NCI-H1930 (cell line): Measurements from ENCODE around the gene MRPL40.
A peak's percentile ranks its signal among the peaks of the same experiment; 100 is the strongest.
"Not testable (repeated sequence)": the region's sequence is repeated elsewhere in the genome, so short reads cannot be mapped to it uniquely, and the experiment has no call there.

ENCODE experiments used
- DNase-seq, 2 experiments: peaks; one replicate each; lab custom pipeline; 2025; lab: John Stamatoyannopoulos, UW

The MRPL40 gene

DNA sequence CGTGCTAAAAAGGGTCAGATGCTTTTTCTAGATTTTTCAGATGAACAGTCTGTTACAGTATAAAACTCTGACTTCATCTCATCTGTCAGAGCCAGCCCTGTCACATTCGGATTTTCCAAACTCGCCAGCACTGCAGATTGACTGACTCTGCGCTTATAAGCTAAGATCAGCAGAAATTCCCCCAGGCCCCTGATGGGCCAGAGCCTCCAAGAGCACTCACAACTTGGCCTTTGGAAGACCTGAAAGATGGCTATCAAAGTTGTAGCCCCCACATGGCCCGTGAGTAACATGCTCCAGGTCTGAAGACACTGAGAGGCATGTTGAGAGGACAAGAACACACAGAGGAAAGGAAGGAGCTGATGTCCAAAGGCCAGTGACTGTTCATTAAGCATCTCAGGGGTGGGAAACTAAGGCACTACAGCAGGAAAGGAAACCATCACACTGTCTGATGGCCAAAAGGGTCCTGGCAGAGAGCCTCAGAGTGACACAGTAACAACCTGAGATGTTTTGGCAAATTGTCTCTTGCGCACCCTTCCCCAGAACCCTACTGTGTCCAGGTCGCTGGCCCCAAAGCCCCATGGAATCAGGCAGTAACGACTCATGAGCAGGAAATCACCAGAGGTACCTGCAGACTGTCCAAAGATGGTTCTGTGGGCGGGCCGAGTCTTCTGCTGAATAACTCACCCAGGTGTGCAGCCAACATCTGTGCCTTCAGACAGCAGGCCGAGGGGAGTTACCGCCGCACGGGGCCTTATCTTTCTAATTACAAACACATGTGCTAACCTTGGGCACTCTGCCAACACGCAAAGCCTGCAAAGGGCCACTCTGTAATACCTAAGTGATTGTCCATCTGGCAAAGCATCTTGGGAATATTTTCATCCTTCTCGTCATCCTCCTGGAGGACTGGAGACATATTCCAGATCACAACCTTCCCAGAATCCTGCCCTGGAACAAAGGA lies 24.4 kb upstream of the MRPL40 start:
- no peak for DNase-seq

DNA sequence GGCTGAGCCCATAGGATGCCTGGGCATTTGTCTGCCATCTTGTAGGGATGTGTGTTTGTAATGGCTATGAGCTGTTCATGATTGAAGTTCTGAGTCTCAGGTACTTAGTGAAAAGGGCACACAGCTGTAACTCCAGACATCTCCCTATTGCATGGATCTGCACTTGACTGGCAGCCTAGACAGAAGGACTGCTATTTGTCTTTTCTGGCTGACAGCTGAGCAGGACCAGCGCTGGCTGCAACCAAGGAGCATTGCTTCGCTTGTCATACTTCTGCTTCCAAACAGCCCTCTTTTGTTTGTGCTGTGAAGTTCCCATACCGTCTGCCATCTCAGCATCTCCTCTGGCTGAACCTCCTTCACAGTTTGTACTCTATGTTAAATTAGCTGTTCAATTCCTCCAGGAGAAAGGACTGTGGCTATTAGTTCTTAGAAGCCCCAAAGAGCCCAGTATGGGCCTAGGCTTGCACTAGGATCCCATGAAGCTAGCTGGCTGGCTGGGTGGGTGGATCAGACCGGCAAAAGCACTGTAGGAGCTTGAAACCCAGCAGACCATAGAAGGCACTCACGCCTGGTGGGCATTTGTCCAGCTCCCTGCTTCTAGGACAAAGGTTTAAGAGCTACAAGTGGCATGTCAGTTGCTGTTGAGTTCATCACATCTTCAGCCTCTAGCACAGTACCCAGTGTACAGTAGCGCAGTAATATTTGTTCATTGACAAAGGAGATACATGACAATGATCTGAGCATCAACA lies 21.2 kb upstream of the MRPL40 start:
- DNase-seq: no peak

DNA sequence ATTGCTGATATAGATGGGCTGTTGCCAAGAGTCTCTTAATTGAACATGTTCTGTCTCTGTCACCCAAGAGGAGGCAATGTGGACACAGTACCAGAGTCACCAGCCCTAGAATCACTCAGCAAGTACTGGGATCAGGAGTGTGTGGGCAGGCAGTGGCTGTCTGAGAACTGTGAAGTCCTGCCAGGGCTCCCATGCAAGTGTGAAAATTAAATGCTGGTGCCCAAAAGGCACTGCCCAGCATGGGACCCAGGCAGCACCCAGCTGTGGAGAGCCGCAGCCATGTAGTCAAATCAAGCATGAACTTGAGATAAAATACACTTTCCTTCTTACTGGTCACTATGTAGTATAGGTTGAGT lies 20.7 kb upstream of the MRPL40 start:
- no peak for DNase-seq

DNA sequence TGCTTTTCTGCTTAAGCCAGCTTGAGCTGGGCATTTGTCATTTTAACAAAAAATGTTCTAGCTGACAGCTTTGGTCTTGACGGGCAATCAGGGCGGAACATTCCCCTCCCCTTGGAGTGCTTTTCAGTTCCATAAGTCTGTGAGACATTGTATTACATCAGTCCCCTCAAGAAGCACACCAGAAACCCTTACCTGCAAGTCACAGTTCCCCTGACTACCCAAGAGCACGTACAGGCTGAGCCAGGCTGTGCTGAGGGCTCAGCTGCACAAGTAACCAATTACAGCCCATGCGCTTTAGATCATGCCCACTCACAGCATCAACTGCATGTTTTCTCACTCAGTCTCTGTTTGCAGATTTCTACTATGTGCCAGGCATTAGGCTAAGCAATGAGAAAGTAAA lies 19.9 kb upstream of the MRPL40 start:
- no peak for DNase-seq

DNA sequence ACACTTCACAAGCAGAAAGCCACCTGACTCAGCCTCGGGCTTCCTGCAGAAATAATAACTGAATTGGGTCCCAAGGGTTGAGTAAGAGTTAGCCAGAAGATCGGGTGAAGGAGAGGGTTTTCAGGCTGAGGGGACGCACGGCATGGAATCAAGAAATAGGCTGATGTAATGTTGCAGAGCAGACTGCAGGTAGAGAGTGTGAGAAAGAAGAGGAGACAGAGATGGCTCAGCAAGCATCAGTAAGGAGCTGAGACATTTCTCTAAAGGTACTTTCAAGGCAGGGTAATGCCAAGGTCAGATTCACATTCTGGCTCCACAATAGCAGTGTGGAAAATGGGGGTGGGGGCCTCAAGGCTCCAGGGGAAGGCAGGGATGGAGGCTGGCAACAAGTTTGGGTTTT lies 19.4 kb upstream of the MRPL40 start:
- no peak for DNase-seq

DNA sequence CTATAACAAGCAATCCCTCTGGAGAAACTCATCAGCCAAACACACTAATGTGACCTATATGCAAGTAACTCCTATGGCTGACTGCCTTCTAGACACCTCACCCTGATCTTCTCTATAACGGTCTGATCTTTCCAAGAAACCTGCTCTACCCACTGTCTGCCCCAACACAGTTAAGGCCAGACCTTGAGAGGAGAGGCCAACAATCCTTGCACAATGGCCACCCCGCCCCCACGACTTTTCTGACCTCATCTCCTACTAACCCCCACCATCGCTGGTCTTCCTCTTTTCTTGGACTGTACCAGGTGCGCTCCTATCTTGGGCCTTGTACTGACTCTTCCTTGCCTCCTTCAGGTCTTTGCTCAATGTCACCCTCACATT lies 13.3 kb upstream of the MRPL40 start:
- DNase-seq: no peak

DNA sequence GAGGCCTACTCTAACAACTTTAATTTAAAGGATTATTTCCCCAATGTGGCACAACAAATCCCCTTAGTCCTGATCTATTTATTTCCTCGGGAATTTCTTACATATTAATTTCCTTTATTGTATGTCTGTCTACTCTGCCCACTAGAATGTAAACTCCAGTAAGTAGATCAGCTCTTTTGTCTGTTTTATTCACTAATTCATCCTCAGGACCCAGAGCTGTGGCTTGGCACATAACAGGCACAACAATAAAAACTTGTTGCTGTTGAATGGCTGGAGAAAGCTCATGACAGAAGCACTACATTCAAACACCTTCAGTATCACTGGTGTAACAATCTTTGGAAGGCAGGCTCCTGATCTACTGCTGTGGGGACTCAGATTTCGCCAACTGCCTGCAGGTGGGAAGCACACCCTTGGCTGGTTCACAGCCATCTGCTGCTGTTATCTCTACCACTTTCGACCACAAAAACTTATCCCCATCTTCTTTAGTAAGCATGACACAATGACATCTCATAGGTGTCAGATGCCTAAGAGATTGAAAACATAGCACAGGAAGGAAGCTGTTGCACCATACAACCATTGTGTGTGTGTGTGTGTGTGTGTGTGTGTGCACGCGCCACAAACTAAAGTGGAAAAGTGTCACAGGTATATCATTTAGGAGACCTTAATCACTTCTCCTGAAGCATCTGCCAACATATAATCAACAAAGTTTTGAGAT lies 12.7 kb upstream of the MRPL40 start:
- no peak for DNase-seq

DNA sequence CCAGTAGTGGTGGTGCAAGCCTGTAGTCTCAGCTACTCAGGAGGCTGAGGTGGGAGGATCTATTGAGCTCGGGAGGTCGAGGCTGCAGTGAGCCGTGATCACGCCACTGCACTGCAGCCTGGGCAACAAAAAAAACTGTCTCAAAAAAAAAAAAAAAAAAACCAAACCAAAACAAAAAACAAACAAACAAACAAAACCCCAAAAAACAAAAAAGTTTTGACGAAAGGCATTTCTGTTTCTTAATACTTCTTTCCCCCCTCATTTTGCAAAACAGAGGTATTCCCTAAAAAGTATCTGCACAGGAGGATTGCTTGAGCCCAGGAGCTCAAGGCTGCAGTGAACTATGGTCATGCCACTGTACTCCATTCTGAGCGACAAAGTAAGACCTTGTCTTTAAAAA lies 12.0 kb upstream of the MRPL40 start:
- no peak for DNase-seq

DNA sequence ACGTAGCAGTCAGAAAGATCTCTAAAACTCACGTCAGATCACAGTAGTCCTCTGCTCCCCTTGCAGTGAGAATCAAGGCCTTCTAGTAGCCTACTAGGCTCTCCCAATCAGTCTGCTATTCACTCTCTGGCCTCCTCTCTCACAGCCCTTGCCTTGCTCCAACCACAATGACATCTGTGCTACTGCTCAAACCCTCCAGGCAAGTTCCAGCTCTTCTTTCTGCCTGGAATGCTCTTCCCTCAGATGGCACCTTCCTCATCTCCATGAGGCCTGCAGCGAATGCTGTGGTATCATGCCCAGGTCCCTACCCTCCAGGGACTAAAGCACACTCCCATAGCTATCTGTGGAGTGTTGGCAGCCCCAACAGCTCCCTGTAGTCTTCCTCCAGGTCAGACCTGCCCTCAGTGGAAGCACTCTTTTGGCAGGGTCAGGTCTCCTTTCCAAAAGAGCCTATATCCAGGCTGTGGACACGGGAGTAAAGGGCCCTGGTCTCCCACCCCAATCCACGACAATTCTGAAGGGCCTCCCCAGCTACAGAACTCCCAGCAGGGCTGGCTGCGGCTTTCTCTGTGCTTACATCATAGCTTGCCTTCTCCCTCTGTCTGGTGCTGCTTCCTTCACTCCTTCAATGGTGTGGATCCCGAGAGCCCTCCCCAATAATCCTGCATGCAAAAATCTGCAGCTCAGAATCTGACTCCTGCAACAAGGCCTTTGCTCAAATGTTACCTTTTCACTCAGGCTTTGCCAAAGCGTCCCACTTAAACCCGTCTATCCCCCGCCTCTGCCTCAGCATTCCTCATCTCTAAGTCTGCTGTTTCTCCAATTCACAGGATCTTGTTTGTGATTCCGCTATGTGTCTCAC lies 9.7 kb upstream of the MRPL40 start:
- no peak for DNase-seq

DNA sequence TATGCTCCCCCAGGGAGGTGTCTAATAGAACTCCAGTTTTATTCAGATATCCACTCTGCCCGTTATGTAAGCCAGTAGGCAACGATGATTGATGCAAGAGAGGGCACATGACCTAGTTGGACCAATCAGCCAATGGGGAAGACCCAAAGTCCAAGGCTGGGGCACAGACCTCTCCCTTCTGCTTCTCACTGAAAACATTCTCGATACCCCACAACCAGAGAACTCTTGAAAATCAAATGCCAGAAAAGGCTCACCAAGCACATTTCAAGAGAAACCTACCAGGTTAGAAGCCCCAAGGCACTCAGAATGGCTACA lies 8.2 kb upstream of the MRPL40 start:
- DNase-seq: no peak

DNA sequence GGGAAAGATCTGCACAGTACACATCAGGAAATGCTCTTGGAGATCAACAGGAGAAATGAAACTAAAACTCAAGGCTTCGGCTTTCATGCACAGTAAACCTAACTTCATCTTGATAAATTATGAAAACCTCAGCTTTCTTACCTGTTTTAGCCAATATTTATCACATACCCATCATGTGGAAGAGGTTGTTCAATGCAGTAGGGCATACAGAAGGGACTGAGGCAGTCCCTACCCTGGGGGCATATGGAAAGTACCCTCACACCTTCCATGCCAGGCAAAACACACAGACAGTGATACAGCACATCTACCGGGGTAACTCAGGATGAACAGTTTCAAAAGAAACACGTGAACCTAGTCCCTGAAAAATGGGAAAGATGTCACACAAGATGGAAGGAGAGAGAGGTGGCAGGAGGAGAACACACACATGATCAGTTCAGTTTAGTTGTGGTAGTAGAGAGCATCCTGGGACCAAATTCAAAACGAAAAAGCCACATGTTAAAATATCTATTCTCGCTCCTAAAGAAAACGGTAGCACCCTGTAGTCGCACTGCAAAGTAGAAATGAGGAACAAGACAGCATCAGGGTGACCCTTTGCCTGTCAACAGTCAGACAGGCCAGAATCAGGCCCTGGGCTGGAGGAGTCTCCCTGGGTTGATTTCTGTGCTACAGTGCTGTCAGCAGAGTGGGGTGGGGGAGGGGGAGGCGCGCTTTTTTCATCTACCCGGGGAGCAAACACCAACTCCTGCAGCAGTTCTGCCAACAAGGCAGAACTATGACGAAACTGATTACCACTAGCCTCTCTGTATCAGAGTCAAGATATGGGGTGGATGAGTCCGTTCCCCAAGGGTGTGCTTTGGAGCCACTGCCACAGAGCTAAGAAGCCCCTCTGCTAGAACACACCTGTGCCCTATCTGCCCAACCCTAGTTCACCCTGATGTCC lies 2.1 kb upstream of the MRPL40 start:
- DNase-seq: no peak

DNA sequence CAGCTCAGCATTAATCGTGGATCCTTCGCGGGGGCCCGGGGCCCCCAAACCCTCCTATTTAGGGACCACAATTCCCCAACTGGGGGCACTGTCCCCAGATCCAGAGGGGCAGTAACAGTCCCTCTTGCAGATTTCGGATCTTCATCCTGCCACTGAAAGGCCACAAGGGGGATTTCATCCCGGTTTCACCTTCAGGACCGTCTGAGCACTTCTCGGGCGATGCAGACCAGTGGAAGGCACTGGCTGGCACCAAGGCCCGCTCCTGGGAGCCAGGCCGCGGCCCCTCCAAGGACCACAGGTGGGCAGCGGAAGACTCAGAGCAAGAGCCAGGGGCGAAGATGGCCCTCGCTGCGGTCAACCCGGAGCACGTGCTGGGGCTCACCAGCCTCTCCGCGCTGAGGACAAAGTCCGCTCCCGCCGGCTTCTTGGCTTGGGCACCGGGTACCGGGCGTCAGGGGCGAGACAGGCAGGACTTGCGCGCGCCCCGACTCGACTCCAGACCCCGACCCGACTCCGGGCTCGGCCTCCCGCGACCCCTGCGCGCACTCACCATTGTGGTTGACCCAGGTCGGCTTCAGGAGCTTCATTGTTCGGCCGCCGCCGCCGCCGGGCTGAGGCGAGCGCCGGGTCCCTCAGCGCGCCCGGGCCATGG lies 1.3 kb upstream of the MRPL40 start:
- DNase-seq: peak in 1 of 2 experiments; percentile 10

DNA sequence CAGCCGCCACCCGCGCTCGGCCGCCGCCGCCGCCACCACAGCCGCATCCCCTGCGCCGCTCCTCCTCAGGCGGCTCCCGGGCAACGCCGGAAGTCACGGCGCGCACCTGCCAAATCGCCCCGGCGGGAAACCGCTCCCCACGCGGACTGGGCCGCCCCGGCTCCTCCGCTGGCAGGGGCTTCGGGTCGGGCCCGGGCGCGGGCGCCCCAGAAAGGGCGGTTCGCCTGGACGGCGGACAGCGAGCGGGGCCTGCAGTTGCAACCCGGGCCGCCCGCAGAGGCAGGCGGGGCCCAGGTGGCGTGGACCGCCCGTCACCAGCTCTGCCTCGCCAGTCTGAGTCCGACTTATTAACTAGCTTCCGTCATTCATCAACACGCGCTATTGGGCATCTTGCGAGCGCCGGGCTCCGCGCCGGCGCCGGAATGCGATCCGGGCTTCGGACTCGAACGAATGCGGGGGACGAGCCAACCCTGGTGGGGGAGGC lies 654 bp upstream of the MRPL40 start, which contains the start of gene HIRA:
TSS of gene HIRA (minus strand) at position 85 of the 484 bp plus-strand sequence. CDS start 257 bp downstream, outside the sequence.
- DNase-seq: peak; percentile 61 to 83

DNA sequence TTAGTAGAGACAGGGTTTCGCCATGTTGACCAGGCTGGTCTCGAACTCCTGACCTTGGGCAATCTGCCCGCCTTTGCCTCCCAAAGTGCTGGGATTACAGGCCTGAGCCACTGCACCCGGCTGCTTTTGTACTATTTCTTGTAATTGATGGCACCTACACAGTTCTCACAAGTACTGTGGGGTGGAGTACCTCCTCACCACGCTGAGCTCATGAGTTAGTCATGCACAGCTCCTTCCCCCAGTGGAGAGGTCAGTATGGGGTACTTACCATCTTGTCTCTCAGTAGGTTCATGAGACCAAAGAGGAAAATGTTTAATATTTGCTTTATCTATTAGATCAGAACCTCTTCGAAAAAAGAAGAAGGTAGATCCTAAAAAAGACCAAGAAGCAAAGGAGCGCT lies 2.1 kb downstream of the MRPL40 start:
- no peak for DNase-seq

DNA sequence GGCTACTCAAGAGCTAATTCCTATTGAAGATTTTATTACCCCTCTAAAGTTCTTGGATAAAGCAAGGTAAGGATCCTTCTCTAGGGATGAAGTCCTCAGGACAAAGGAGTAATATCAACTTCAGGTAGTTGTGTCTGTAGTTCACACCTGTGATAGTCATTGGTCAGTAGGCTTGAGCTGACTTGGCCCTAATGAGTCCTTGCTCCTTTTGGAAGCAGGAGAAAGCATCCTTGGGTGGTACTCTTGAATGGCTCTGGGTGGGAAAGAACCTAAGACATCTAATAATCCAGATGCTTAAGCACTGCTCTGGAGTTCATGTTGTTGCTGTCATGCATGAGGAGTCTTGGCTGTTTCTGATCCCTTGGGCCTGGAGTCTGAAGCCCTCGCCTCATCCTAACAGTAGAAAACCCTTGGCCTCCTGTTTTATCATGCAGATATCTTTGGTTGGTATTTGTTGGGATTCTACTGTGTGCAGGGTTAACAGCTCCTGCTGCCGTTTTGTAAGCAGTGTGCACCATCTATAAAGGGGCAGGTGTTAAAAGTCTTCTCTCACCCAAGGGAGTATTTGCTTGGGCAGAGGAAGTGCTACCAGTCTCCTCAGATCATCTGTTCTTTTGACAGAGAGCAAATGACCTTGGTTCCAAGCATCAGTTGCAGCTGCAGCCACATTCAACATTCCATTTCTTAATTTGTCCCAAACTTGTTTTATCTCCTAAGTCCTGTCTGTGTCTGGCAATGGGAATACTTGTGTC lies 2.7 kb downstream of the MRPL40 start:
- DNase-seq: no peak

DNA sequence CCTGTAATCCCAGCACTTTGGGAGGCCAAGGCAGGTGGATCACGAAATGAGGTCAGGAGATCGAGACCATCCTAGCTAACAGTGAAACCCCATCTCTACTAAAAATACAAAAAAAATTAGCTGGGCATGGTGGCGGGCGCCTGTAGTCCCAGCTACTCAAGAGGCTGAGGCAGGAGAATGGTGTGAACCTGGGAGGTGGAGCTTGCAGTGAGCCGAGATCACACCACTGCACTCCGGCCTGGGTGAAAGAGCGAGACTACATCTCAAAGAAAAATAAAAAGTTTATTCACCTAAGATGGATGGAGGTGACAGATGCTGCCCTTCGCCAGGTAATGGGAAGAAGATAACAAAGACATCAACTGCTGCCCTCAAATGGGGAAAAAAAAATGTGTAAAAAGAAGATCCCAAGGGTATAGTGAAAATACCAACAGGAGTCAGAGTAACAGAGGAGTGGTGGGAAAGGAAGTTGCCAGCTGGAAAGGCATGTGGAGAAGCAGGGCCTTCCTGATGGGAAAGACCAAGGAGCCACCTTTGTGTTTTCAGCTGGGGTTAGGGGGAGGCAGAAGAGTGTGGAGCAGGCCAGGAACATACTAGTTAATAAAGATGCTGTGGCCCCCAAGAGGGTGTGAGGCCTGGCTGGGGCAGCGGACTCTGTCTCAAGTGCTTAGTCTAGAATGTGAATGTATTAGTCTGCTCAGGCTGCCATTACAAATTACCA lies 4.3 kb downstream of the MRPL40 start:
- not testable (repeated sequence) for DNase-seq

DNA sequence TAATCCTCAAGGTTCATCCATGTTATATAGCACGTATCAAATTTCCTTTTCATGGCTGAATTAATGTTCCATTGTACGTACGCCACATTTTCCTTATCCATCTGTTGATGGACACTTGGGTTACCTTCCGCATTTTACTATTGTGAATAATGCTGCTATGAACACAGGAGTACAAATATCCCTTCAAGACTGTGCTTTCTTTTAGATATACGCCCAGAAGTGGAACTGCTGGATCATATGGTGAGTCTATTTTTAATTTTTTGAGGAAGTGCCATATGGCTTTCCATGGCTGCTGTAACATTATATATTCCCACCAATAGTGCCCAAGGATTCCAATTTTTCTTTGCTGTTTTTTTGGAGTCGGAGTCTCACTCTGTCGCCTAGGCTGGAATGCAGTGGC lies 6.0 kb downstream of the MRPL40 start:
- no peak for DNase-seq

DNA sequence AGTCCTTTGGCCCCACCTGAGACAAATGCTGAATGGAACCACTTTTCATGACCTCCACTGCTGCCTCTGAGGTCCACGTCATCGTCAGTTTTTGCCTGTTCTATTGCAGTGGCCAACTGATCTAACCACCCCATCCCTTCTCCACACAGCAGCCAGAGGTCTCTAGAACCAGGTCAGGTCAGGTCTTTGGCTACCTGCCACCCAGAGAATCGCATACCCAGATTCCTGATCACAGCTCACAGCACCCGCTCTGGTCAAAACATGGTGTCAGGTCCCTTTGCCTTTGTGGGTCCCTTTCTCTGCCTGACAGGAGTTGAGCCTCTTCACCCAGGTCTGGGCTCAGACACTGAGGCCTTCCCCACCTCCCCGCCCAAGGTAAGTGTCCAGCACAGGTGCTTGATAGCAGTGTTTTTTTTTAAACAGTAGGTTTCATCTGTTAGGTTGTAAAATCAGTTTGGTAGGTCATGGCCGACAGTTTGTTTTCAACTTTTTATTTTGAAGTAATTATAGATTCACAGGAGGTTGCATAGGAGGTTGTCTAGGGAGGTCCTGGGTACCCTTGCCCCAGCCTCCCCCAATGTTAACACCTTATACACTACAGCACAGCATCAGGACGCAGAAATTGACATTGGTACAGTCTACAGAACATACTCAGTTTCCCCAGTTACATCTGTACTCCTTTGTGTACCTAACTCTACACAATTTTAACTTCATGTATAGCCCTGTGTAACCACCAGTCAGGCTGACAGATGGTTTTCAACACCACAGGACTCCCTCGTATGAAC lies 8.3 kb downstream of the MRPL40 start:
- no peak for DNase-seq
